ENCODE data around the gene ANGPTL8. TPM values are rescaled to one million over a fixed set of nuclear protein-coding genes. Genes with fewer than 3 reads are reported as not detected.

The ANGPTL8 gene
- total and polyA plus RNA-seq, 10 of the 15 experiments (the other 5 are each of a cell fraction or from before 2014, with no cell fraction given), result not detected

GRCh38 chr19:11200015-11200574 is 39.3 kb upstream of the ANGPTL8 start:
- TF ChIP-seq PAX8 (IDR thresholded peaks at IDR 0.05) (no peak), PKNOX1 (IDR thresholded peaks at IDR 0.05) (no peak), ZNF207 (IDR thresholded peaks at IDR 0.05; ENCODE audit: borderline replicate concordance) (no peak), RBBP5 (conservative IDR thresholded peaks at IDR 0.05) (no peak), PML (IDR thresholded peaks at IDR 0.05; ENCODE audit: low read length) (no peak), TBL1XR1 (IDR thresholded peaks at IDR 0.05; ENCODE audit: low read depth, low read length) (no peak), LARP7 (IDR thresholded peaks at IDR 0.05) (no peak), RFX5 (IDR thresholded peaks at IDR 0.05; ENCODE audit: low read depth, low read length) (no peak), RELA (IDR thresholded peaks at IDR 0.05; ENCODE audit: borderline replicate concordance, partially characterized antibody) (no peak)
- TF ChIP-seq, protein P1, sequence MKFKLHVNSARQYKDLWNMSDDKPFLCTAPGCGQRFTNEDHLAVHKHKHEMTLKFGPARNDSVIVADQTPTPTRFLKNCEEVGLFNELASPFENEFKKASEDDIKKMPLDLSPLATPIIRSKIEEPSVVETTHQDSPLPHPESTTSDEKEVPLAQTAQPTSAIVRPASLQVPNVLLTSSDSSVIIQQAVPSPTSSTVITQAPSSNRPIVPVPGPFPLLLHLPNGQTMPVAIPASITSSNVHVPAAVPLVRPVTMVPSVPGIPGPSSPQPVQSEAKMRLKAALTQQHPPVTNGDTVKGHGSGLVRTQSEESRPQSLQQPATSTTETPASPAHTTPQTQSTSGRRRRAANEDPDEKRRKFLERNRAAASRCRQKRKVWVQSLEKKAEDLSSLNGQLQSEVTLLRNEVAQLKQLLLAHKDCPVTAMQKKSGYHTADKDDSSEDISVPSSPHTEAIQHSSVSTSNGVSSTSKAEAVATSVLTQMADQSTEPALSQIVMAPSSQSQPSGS (IDR thresholded peaks at IDR 0.05; ENCODE audit: low read length), result no peak
- TF ChIP-seq, protein P2, sequence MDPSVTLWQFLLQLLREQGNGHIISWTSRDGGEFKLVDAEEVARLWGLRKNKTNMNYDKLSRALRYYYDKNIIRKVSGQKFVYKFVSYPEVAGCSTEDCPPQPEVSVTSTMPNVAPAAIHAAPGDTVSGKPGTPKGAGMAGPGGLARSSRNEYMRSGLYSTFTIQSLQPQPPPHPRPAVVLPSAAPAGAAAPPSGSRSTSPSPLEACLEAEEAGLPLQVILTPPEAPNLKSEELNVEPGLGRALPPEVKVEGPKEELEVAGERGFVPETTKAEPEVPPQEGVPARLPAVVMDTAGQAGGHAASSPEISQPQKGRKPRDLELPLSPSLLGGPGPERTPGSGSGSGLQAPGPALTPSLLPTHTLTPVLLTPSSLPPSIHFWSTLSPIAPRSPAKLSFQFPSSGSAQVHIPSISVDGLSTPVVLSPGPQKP (IDR thresholded peaks at IDR 0.05; ENCODE audit: low read depth, low read length), result no peak
- DNase-seq (ENCODE audit: low read depth, low spot score), result no peak
- no peak for ATAC-seq
- no peaks in the 10 kb centered on the region for H4K20me1 ChIP-seq (ENCODE audit: control insufficient read depth, insufficient read depth)
- no peak overlapping the region for H3K27ac ChIP-seq (ENCODE audit: control insufficient read depth, insufficient read depth)
- H3K4me3 ChIP-seq, result no peak overlapping the region
- no peaks in the 10 kb centered on the region for H3K36me3 ChIP-seq (ENCODE audit: control insufficient read depth in 2 of 2, insufficient read depth in 2 of 2, low read length in 1 of 2)
- no peak overlapping the region for H3K9ac ChIP-seq (ENCODE audit: control insufficient read depth, insufficient read depth, low read length)
- H2AFZ ChIP-seq (ENCODE audit: control insufficient read depth, low read depth, low read length), result no peak overlapping the region
- CTCF ChIA-PET, result interaction anchor here (0.6 kb wide), 1 partner anchor 86 kb away, joined by 3 read pairs; no protein-coding TSS in a partner anchor
- H3K27me3 ChIP-seq (replicated peaks in 1 of 2; ENCODE audit: control insufficient read depth in 2 of 2, insufficient read depth in 2 of 2, low read length in 1 of 2), result no peaks in the 10 kb centered on the region
- FAIRE-seq, result no peak
- peaks cover 11% of the 10 kb centered on the region for H3K4me1 ChIP-seq (ENCODE audit: control insufficient read depth, insufficient read depth, low read length)
- intact Hi-C loops (cut with micrococcal nuclease; ENCODE audit: unreplicated experiment), result loop anchor here (5.0 kb wide), 2 partner anchors 163 to 263 kb away; no protein-coding TSS in a partner anchor
- no peaks in the 10 kb centered on the region for H3K9me3 ChIP-seq (replicated peaks; ENCODE audit: control insufficient read depth, insufficient read depth, low read length)
- H3K79me2 ChIP-seq (ENCODE audit: control insufficient read depth, insufficient read depth, low read length), result peaks cover 3% of the 10 kb centered on the region
- SMC1A ChIA-PET (ENCODE audit: uncharacterized antibody, unreplicated experiment), result no interaction called here
- POLR2A ChIA-PET, result no interaction called here
- in situ Hi-C loops (cut with MboI), result loop anchor here (5.0 kb wide), 1 partner anchor 163 kb away; no protein-coding TSS in a partner anchor
- H3K4me2 ChIP-seq (ENCODE audit: control insufficient read depth, insufficient read depth), result no peak overlapping the region
- RAD21 ChIA-PET (ENCODE audit: unreplicated experiment), result no interaction called here
- WGBS (ENCODE audit: insufficient coverage, insufficient replicate concordance, low lambda C conversion rate, missing lambda C conversion rate), result 75% methylated on average over 14 of the region's 15 CpGs
- no TSS peak for BruUV-seq (replicated peaks)

Measured in GM12878 (cell line).